ENCODE data around the gene SDR42E2.

Gene SDR42E2

GRCh38 chr16:22240023-22240710 lies 77.9 kb downstream of the SDR42E2 start:
- no peak for DNase-seq (ENCODE audit: low read depth in 2 of 3, low spot score in 1 of 3)

Measured in stimulated activated CD4-positive, alpha-beta T cell treated with anti-CD3 and anti-CD28 coated beads, Interleukin-12 subunit alpha, Interleukin-12 subunit beta, amount 100 ng/mL, for 48 hours (primary cell).